Activated naive CD4-positive, alpha-beta T cell treated with anti-CD3 and anti-CD28 coated beads for 36 hours (primary cell): ENCODE data around the gene LCA5. TPM values are rescaled to one million over a fixed set of nuclear protein-coding genes. Genes with fewer than 3 reads are reported as not detected.

Experiments
- CTCF ChIA-PET: fragments of 350-600 bp; sonication (Branson Sonifier 250); formaldehyde crosslinking; loops from one replicate; lab custom pipeline; 2021; ENCODE audit warnings: antibody characterized with exemption; lab: Charles Lee
- DNase-seq: peaks from one replicate; pipeline ENCODE4 v3.0.0-alpha.2; 2020
- H3K27ac Mint-ChIP-seq: one replicate; pipeline ENCODE4 v1.8.0; 2021; ENCODE audit warnings: mild to moderate bottlenecking, mixed read lengths
- H3K27me3 Mint-ChIP-seq: one replicate; pipeline ENCODE4 v1.8.0; 2021; ENCODE audit warnings: low read depth, mixed read lengths
- H3K36me3 Mint-ChIP-seq: one replicate; pipeline ENCODE4 v1.8.0; 2021; ENCODE audit warnings: low read depth, mixed read lengths
- H3K4me1 Mint-ChIP-seq: one replicate; pipeline ENCODE4 v1.8.0; 2021; ENCODE audit warnings: low read depth, mixed read lengths
- H3K4me3 Mint-ChIP-seq: one replicate; pipeline ENCODE4 v1.8.0; 2021; ENCODE audit warnings: mild to moderate bottlenecking, moderate library complexity, mixed read lengths
- H3K9me3 Mint-ChIP-seq: one replicate; pipeline ENCODE4 v1.8.0; 2021; ENCODE audit warnings: mixed read lengths
- intact Hi-C: fragments of 100-400 bp; cut with micrococcal nuclease; formaldehyde crosslinking; loops from one replicate; pipeline ENCODE4 v1.15.1; 2023
- total RNA-seq, 2 experiments: library from RNA; stranded (reverse); gene quantifications; one replicate each; pipeline ENCODE4 v1.2.3, GENCODE V29; 2021

The LCA5 gene
- total RNA-seq, 2 experiments from 2014 or later, result 0.22 to 0.29 TPM

DNA sequence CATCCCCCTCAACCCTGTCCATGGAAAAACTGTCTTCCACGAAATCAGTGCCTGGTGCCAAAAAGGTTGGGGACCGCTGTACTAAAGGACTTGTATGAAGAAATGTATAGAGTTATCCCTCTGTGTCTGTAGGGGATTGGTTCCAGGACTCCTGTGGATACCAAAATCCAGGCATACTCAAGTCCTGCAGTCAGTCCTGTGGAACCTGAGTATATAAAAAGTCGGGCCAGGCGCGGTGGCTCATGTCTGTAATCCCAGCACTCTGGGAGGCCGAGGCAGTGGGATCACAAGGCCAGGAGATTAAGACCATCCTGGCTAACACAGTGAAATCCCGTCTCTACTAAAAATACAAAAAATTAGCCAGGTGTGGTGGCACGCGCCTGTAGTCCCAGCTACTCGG is 42.0 kb downstream of the LCA5 start:
- Mint-ChIP-seq H3K36me3 (no peaks in the 10 kb centered on the region), H3K4me1 (no peaks in the 10 kb centered on the region), H3K4me3 (no peak overlapping the region), H3K9me3 (no peaks in the 10 kb centered on the region), H3K27ac (no peak overlapping the region), H3K27me3 (no peaks in the 10 kb centered on the region)
- intact Hi-C loops, result no loop called here
- CTCF ChIA-PET, result no interaction called here
- DNase-seq, result no peak

- no peaks in the 10 kb centered on the region for H3K4me1 Mint-ChIP-seq
- CTCF ChIA-PET, result no interaction called here
- DNase-seq, result no peak
These were observed 42.4 kb downstream of the LCA5 start for GRCh38 chr6:79494841-79495240.

GRCh38 chr6:79470728-79471127 is 66.5 kb downstream of the LCA5 start:
- H3K4me1 Mint-ChIP-seq, result no peaks in the 10 kb centered on the region
- no peak overlapping the region for H3K4me3 Mint-ChIP-seq
- peaks cover 20% of the 10 kb centered on the region for H3K27me3 Mint-ChIP-seq
- H3K9me3 Mint-ChIP-seq, result no peaks in the 10 kb centered on the region
- no peak for DNase-seq
- intact Hi-C loops, result no loop called here
- CTCF ChIA-PET, result no interaction called here
- no peaks in the 10 kb centered on the region for H3K36me3 Mint-ChIP-seq
- no peak overlapping the region for H3K27ac Mint-ChIP-seq

More at GRCh38 chr6:79494841-79495240, 42.4 kb downstream of the LCA5 start:
- H3K9me3 Mint-ChIP-seq, result no peaks in the 10 kb centered on the region
- intact Hi-C loops, result no loop called here
- no peaks in the 10 kb centered on the region for H3K36me3 Mint-ChIP-seq
- H3K4me3 Mint-ChIP-seq, result no peak overlapping the region
- no peaks in the 10 kb centered on the region for H3K27me3 Mint-ChIP-seq
- H3K27ac Mint-ChIP-seq, result no peak overlapping the region

DNA sequence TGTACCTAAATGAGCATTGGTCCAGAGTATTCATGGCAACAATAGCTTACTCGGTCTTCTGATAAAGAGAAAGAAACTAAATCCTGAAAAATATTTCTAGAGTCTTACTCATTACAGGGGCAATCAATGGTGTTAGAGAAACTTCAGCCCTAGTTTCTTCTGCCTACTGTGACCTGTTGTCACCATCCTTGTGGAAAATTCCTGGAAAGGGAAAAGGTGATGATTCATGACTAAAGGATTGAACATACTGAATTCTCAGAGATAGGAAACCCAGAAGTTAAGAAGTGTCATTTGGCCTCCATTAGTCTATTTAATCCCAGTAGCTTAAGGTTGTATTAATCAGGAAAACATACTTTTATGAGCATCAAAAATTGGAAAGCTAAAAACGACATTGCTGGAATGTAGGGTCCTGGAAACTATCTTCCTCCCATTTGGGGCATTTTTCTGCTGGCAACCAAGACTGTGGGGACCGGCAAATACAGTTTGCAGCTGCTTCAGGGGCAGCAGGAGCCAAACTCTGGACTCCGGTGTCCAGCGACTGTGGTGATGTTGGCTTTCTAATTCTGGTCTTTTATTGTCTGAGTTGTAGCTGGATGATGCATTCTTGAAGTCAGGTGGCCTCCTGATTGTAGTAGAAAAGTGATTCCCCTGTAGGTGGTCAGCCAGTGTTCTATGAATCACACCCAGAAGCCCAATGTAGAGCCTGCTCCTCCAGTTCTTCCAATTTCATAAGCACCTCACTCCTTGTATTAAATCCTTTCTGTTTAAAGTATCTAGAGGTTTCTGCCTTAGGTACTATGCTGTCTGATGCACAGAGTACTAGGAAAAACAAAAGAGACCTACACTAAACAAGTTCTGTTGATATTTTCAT is 67.6 kb downstream of the LCA5 start:
- Mint-ChIP-seq H3K4me1 (no peaks in the 10 kb centered on the region), H3K27ac (no peak overlapping the region), H3K36me3 (no peaks in the 10 kb centered on the region), H3K27me3 (peaks cover 20% of the 10 kb centered on the region), H3K4me3 (no peak overlapping the region), H3K9me3 (no peaks in the 10 kb centered on the region)
- intact Hi-C loops, result loop anchor here (5.0 to 10.0 kb wide), 3 partner anchors 243 to 2005 kb away; partner anchors contain the start of genes HTR1B and PHIP
- CTCF ChIA-PET, result no interaction called here
- no peak for DNase-seq

GRCh38 chr6:79468587-79468986 is 68.6 kb downstream of the LCA5 start:
- CTCF ChIA-PET, result no interaction called here
- intact Hi-C loops, result loop anchor here (5.0 to 10.0 kb wide), 3 partner anchors 244 to 2004 kb away; partner anchors contain the start of genes HTR1B and PHIP
- no peak overlapping the region for H3K4me3 Mint-ChIP-seq

DNA sequence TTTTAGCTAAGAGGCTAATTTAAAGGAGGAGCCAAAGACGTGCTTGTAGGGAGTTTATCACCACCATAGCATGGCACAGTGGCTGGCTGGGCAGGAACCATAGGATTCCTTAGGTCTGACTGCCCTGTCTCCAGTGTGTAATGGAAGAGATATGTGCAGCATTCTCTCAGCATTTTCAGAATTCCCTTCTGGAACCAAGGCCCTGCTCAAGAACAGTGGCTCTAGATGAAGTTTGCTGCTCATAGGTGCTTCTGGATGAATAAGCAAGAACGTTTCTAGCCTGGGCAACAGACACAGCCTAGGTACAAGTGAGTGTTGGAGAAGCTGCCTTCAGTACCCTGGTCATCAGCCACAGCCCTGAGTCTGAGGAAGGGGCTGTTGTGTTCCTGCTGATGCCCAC is 69.1 kb downstream of the LCA5 start:
- Mint-ChIP-seq H3K4me1 (no peaks in the 10 kb centered on the region), H3K27ac (no peak overlapping the region), H3K27me3 (peaks cover 20% of the 10 kb centered on the region), H3K4me3 (no peak overlapping the region), H3K9me3 (no peaks in the 10 kb centered on the region), H3K36me3 (no peaks in the 10 kb centered on the region)
- DNase-seq, result no peak
- CTCF ChIA-PET, result interaction anchor here (0.6 kb wide), 1 partner anchor 15 kb away, joined by 3 read pairs; no protein-coding TSS in a partner anchor
- intact Hi-C loops, result loop anchor here (5.0 to 10.0 kb wide), 3 partner anchors 244 to 2003 kb away; partner anchors contain the start of genes HTR1B and PHIP

More at GRCh38 chr6:79468587-79468986, 68.6 kb downstream of the LCA5 start:
- Mint-ChIP-seq H3K9me3 (no peaks in the 10 kb centered on the region), H3K27me3 (peaks cover 20% of the 10 kb centered on the region), H3K4me1 (no peaks in the 10 kb centered on the region), H3K27ac (no peak overlapping the region), H3K36me3 (no peaks in the 10 kb centered on the region)
- DNase-seq, result no peak

DNA sequence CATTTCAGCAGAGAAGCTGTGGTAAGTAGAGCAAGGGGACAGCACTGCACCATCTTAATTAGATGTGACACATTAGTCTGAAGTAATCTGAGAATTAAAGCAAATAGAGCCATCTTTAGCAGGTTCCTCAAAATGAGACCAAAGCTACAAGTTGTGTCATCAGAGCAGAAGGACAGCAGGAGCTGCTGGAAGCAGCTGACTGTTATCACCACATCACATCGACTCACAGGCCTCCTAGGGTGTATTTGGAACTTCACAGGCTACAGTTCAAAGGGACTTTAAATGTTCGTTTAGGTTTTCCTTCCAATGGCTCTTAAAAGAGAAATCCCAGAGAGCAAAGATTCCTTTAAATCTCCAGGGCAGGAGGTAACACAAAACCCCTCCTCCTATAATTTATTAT is 69.5 kb downstream of the LCA5 start:
- Mint-ChIP-seq H3K27ac (no peak overlapping the region), H3K4me1 (no peaks in the 10 kb centered on the region), H3K4me3 (no peak overlapping the region), H3K9me3 (no peaks in the 10 kb centered on the region), H3K27me3 (peaks cover 19% of the 10 kb centered on the region), H3K36me3 (no peaks in the 10 kb centered on the region)
- CTCF ChIA-PET, result interaction anchor here (0.6 kb wide), 1 partner anchor 14 kb away, joined by 3 read pairs; no protein-coding TSS in a partner anchor
- DNase-seq, result no peak
- intact Hi-C loops, result loop anchor here (5.0 to 10.0 kb wide), 3 partner anchors 245 to 2003 kb away; partner anchors contain the start of genes HTR1B and PHIP

GRCh38 chr6:79466207-79466834 is 70.9 kb downstream of the LCA5 start:
- H3K36me3 Mint-ChIP-seq, result no peaks in the 10 kb centered on the region
- no peaks in the 10 kb centered on the region for H3K9me3 Mint-ChIP-seq
- intact Hi-C loops, result loop anchor here (5.0 to 10.0 kb wide), 3 partner anchors 246 to 2002 kb away; partner anchors contain the start of genes HTR1B and PHIP
- DNase-seq, result no peak
- H3K27ac Mint-ChIP-seq, result no peak overlapping the region
- CTCF ChIA-PET, result interaction anchor here (0.9 kb wide), 1 partner anchor 393 kb away, joined by 3 read pairs; no protein-coding TSS in a partner anchor
- peaks cover 19% of the 10 kb centered on the region for H3K27me3 Mint-ChIP-seq
- no peak overlapping the region for H3K4me3 Mint-ChIP-seq
- H3K4me1 Mint-ChIP-seq, result no peaks in the 10 kb centered on the region

- Mint-ChIP-seq H3K27me3 (peaks cover 27% of the 10 kb centered on the region), H3K27ac (no peak overlapping the region), H3K4me3 (no peak overlapping the region), H3K36me3 (no peaks in the 10 kb centered on the region), H3K4me1 (no peaks in the 10 kb centered on the region), H3K9me3 (no peaks in the 10 kb centered on the region)
- CTCF ChIA-PET, result no interaction called here
- intact Hi-C loops, result loop anchor here (5.0 to 10.0 kb wide), 3 partner anchors 247 to 2001 kb away; partner anchors contain the start of genes HTR1B and PHIP
- DNase-seq, result no peak
These were observed 71.8 kb downstream of the LCA5 start for GRCh38 chr6:79465381-79465780.

DNA sequence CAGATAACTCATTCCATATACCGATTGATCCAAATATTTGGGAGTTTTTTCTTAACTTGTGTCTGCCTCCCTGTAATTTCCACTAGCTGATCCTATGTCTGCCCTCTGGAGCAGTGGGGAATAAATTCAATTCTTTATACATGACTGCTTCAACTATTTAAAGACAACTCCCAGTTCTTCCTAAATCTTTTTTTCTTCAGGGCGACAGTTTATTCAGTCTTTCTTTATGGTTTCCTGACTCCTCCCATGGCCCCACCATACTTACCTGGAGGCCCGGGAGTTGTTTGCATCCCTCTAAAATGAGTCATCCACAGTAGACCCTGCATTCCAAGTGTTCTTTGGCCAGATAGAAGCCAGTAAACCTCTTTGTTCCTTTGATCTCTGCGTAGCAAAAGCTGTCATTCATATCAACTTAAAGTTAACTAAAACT is 73.6 kb downstream of the LCA5 start:
- intact Hi-C loops, result loop anchor here (10.0 kb wide), 2 partner anchors 389 to 1999 kb away; partner anchors contain the start of genes HTR1B and PHIP
- no peaks in the 10 kb centered on the region for H3K4me1 Mint-ChIP-seq
- no peaks in the 10 kb centered on the region for H3K9me3 Mint-ChIP-seq
- no peak overlapping the region for H3K27ac Mint-ChIP-seq
- no peak overlapping the region for H3K4me3 Mint-ChIP-seq
- DNase-seq, result no peak
- H3K36me3 Mint-ChIP-seq, result no peaks in the 10 kb centered on the region
- peaks cover 31% of the 10 kb centered on the region for H3K27me3 Mint-ChIP-seq
- CTCF ChIA-PET, result interaction anchor here (0.7 kb wide), 1 partner anchor 246 kb away, joined by 3 read pairs; no protein-coding TSS in a partner anchor

- Mint-ChIP-seq H3K27ac (no peak overlapping the region), H3K36me3 (no peaks in the 10 kb centered on the region), H3K9me3 (peaks cover 2% of the 10 kb centered on the region), H3K27me3 (peaks cover 25% of the 10 kb centered on the region), H3K4me1 (no peaks in the 10 kb centered on the region), H3K4me3 (no peak overlapping the region)
- CTCF ChIA-PET, result no interaction called here
- no peak for DNase-seq
- intact Hi-C loops, result loop anchor here (10.0 kb wide), 2 partner anchors 386 to 1996 kb away; partner anchors contain the start of genes HTR1B and PHIP
These were observed 76.0 kb downstream of the LCA5 start for GRCh38 chr6:79461205-79461604.

GRCh38 chr6:79455446-79455845 is 81.8 kb downstream of the LCA5 start:
- Mint-ChIP-seq H3K27me3 (peaks cover 19% of the 10 kb centered on the region), H3K4me3 (no peak overlapping the region), H3K27ac (no peak overlapping the region), H3K36me3 (no peaks in the 10 kb centered on the region), H3K4me1 (no peaks in the 10 kb centered on the region), H3K9me3 (peaks cover 2% of the 10 kb centered on the region)
- CTCF ChIA-PET, result interaction anchor here (0.6 kb wide), 1 partner anchor 248 kb away, joined by 3 read pairs; no protein-coding TSS in a partner anchor
- DNase-seq, result no peak
- intact Hi-C loops, result no loop called here
